Mucosa of rectum (tissue), 2 donors: Measurements from ENCODE around the gene FEZ2.

Experiments
- H3K27ac ChIP-seq, 2 donors: one replicate each; pipeline ENCODE4 v1.7.0; 2013; ENCODE audit warnings: inconsistent platforms in 2 of 2, low read depth in 2 of 2, low read length in 2 of 2
- H3K27me3 ChIP-seq, 2 donors: one replicate each; pipeline ENCODE4 v1.7.0; 2013; ENCODE audit warnings: low read length in 2 of 2; ENCODE audit not compliant: control insufficient read depth in 2 of 2, insufficient read depth in 2 of 2
- H3K36me3 ChIP-seq, 2 donors: one replicate each; pipeline ENCODE4 v1.7.0; 2013; ENCODE audit warnings: low read length in 2 of 2; ENCODE audit not compliant: control insufficient read depth in 2 of 2, insufficient read depth in 2 of 2
- H3K4me1 ChIP-seq, 2 donors: one replicate each; pipeline ENCODE4 v1.7.0; 2013; ENCODE audit warnings: low read length in 2 of 2, mild to moderate bottlenecking in 1 of 2; ENCODE audit not compliant: control insufficient read depth in 2 of 2, insufficient read depth in 2 of 2
- H3K4me3 ChIP-seq, 2 donors: one replicate each; pipeline ENCODE4 v1.7.0; 2013; ENCODE audit warnings: low read length in 2 of 2
- H3K9ac ChIP-seq, 2 donors: one replicate each; pipeline ENCODE4 v1.7.0; 2013; ENCODE audit warnings: low read length in 2 of 2, low read depth in 1 of 2, mild to moderate bottlenecking in 1 of 2
- H3K9me3 ChIP-seq, 2 donors: one replicate each; pipeline ENCODE4 v1.7.0; 2013; ENCODE audit warnings: low read length in 2 of 2; ENCODE audit not compliant: control insufficient read depth in 2 of 2
- donor health status: healthy.
- donor health status: Normal muscosa, but diverticular disease.

The FEZ2 gene

DNA sequence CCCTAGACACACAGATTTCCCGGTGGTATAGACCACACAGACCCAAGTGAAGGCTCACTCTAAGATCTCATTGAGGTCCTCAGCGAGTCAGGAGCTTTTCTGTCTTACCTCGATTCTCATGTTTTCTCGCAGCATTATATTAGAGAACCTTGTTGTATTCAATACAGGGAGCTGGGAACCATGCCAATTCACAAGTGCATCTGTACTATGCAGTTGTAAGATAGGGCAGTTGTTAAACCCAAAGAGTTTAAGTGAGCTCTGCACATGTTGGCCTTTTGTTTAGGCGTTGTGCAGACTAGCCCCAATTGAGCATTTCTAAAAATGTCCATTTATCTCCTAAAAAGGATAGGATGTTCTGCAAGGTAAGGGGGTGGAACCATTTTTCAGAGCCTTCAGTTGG, 59.6 kb downstream of the FEZ2 start:
- Histone ChIP-seq H3K4me3 (no peak overlapping the region), H3K27me3 (no peaks in the 10 kb centered on the region), H3K36me3 (peaks cover 25 to 30% of the 10 kb centered on the region in 2 donors), H3K27ac (no peak overlapping the region), H3K9me3 (no peaks in the 10 kb centered on the region), H3K9ac (no peak overlapping the region), H3K4me1 (no peaks in the 10 kb centered on the region)

DNA sequence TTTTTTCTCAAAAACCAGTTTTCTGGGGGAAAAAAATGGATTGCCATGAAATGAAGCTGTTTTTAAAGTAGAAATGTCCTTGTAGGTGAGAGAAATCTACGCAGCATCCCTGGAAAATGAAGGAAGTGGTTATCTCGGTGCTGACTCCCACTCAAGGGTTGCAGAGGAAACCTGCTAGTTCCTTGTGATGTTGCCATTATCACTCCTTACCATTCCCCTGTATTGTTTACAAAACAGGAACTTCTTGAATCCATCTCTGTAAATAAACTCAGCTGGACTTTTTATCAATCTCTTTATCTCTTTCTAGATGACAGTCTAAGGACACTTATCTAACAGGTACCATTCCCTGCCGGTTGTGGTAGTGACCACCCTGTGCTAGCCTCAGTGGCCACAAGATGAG, 61.2 kb downstream of the FEZ2 start:
- Histone ChIP-seq H3K9me3 (no peaks in the 10 kb centered on the region), H3K9ac (no peak overlapping the region), H3K4me1 (no peaks in the 10 kb centered on the region), H3K36me3 (peaks cover 21 to 33% of the 10 kb centered on the region in 2 donors), H3K4me3 (no peak overlapping the region), H3K27me3 (no peaks in the 10 kb centered on the region), H3K27ac (no peak overlapping the region)

DNA sequence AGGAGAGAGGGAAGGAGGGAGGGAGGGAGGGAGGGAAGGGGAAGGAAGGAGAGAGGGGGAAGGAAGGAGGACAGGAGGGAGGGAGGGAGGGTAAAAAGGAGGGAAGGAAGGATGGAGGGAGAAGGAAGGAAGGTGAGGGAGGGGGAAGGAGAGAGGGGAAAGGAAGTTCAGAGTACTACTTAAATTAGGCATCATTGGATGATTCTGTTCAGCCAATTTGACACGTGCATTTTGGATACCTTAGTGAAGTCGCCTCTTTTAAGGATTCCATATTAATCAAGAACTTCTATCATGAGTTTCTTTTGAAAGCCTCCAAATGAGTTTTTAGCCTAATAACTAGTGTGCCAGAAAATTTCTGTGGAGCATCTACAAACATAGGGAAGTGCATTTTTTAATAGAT, 62.9 kb downstream of the FEZ2 start:
- H3K9ac ChIP-seq = no peak overlapping the region
- no peaks in the 10 kb centered on the region for H3K9me3 ChIP-seq
- no peak overlapping the region for H3K4me3 ChIP-seq
- H3K27me3 ChIP-seq = no peaks in the 10 kb centered on the region
- peaks cover 22 to 26% of the 10 kb centered on the region in 2 donors for H3K36me3 ChIP-seq
- no peak overlapping the region for H3K27ac ChIP-seq
- peaks cover 0 to 2% of the 10 kb centered on the region in 2 donors for H3K4me1 ChIP-seq

DNA sequence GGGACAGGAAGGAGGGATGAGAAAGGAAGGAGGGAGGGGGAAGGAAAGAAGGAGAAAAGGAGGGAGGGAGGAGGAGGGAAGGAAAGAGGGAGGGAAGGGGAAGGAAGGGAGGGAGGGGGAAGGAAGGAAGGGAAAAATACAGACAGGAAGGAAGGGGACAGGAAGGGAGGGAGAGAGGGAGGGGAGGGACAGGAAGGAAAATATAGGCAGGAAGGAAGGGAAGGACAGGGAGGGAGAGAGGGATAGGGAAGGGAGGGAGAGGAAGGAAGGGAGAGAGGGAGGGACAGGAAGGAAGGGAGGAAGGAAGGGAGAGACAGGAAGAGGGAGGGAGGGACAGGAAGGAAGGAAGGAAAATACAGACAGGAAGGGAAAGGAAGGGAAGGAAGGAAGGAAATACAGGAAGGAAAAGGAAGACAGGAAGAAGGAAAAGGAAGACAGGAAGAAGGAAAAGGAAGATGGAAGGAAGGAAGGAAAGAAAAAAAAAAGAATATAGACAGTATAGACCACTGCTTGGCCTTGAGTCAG, 63.6 kb downstream of the FEZ2 start:
- H3K27me3 ChIP-seq = no peaks in the 10 kb centered on the region
- no peak overlapping the region for H3K27ac ChIP-seq
- H3K4me1 ChIP-seq = peaks cover 0 to 2% of the 10 kb centered on the region in 2 donors
- no peak overlapping the region for H3K4me3 ChIP-seq
- H3K9me3 ChIP-seq = no peaks in the 10 kb centered on the region
- H3K9ac ChIP-seq = no peak overlapping the region
- H3K36me3 ChIP-seq = peaks cover 22 to 25% of the 10 kb centered on the region in 2 donors

DNA sequence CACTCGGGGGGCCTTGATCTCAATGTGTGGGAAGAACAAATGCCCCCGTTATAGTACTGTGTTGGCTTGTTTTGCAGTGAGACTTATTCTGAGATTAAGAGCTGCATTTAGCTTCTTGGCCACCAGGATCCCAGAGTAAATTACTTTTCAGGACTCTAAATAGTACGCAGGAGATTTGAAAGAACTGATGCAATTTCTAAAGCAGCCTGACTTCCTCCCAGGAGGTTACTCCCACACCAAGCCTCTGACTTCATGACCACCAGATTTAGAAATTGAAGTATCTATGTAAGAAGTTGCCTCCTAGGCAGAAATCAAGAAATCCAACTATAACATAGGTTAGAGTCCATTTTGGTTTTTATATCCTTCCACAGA, 67.0 kb downstream of the FEZ2 start:
- Histone ChIP-seq H3K9ac (no peak overlapping the region), H3K4me1 (peaks cover 0 to 2% of the 10 kb centered on the region in 2 donors), H3K36me3 (peaks cover 18 to 20% of the 10 kb centered on the region in 2 donors), H3K27me3 (no peaks in the 10 kb centered on the region), H3K4me3 (no peak overlapping the region), H3K9me3 (no peaks in the 10 kb centered on the region), H3K27ac (no peak overlapping the region)

DNA sequence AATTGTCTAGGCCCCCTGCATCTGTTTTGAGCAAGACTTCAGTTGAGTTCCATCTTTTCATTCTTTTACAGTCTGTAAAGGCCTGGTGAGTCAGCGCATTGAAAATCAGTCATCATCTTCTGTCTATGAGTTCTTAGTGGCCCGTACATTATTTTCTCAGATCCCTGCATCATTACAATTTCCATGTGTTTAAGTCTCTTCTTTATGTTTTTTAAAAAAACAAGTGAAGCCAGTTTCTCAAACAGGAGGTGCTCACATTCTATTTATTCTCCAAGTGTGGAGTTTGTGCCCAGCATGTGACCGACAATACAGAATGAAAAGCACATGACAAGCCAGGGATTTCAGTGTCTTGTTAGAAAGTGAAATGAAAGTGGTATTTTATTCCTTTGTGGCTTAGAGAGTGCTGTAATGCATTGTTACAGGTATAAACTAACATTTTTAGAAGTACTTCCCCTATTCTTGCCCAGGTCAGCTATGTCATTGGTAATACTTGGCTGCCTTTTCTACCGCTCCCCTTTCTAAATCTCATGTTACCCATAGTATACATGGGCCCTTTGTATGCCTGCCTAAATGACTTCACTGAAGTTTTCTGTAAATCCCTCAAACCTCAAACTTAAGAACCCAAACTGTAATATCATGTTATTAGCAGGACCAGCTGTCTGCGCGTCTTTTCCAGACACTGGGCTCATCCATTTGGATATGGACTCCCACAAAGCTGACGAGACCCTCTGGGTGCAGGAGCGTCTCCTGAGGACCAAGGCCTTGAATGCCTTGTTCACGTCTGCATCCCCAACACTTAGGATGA, 67.6 kb downstream of the FEZ2 start:
- H3K27ac ChIP-seq = no peak overlapping the region
- no peaks in the 10 kb centered on the region for H3K27me3 ChIP-seq
- peaks cover 20% of the 10 kb centered on the region in 2 donors for H3K36me3 ChIP-seq
- peaks cover 0 to 2% of the 10 kb centered on the region in 2 donors for H3K4me1 ChIP-seq
- no peak overlapping the region for H3K9ac ChIP-seq
- no peaks in the 10 kb centered on the region for H3K9me3 ChIP-seq
- no peak overlapping the region for H3K4me3 ChIP-seq

DNA sequence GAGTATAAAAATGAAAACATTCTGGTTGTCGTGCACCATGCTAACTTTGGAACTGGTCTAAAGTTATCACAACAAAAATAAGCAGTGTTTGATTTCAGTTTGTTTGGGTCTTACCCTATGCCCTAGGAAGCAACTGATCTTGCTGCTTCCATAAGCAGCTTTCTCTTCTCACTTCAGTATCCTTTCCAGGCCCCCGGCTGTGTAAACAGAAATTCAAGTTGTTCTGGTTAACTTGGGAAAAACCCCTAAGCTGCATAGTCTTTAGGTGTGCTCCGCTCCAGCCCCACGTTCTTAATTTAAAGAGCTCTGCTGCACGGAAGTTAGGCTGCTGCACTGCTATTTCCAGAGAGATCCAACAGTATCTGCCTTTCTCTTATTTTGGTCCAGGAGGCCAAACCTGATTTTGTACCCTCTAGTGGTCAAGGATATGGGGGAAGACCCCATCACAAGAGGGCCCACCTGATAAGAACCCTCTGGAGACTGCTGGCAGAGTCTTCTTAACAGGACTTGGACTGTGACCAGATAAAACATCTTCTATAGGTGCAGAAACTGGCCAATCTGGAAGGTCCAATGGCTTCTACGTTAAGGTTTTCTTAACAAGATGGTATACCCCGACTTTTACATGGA, 69.1 kb downstream of the FEZ2 start:
- H3K36me3 ChIP-seq = peaks cover 22 to 24% of the 10 kb centered on the region in 2 donors
- H3K9ac ChIP-seq = no peak overlapping the region
- H3K4me3 ChIP-seq = no peak overlapping the region
- H3K9me3 ChIP-seq = no peaks in the 10 kb centered on the region
- H3K27me3 ChIP-seq = no peaks in the 10 kb centered on the region
- H3K27ac ChIP-seq = no peak overlapping the region
- peaks cover 0 to 2% of the 10 kb centered on the region in 2 donors for H3K4me1 ChIP-seq

DNA sequence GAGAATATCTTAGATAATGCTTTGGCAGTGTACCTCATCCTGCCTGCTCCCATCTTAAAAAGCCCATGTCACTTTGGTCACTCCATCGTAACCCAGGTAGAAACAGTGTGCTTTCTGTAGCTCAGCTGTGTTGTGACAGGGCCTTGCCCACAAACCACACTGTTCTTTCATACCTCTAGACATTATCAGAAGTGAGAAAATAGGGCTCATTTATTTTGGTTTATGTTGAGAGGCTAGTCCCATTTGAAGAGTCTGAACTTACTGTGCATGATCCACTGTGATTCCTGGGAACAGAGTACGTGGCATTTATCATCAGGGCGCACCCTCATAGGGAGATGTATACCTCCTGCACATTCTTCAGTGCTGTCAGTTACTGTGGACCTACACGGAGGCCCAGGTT, 69.7 kb downstream of the FEZ2 start:
- Histone ChIP-seq H3K4me3 (no peak overlapping the region), H3K27ac (no peak overlapping the region), H3K27me3 (no peaks in the 10 kb centered on the region), H3K36me3 (peaks cover 26 to 30% of the 10 kb centered on the region in 2 donors), H3K9ac (no peak overlapping the region), H3K4me1 (peaks cover 0 to 2% of the 10 kb centered on the region in 2 donors), H3K9me3 (no peaks in the 10 kb centered on the region)

DNA sequence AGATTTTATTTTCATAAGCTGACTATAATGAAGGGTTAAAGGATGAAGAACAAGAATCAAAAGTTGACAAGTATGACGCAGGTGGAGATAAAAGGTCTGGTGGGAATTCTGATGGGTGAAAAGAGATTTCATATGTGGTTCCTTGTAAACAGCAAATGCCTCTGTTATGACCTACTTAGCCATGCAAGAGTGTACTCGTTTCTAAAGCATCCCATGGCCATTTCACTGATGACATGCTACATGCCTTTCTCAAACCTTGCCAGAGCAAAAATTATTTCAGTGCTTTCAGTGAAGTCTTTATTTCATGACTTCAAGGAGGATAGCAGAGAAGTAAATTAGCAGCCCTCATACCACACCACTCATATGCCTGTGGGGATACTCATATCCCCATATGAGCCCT, 71.7 kb downstream of the FEZ2 start:
- Histone ChIP-seq H3K36me3 (peaks cover 27 to 28% of the 10 kb centered on the region in 2 donors), H3K27ac (no peak overlapping the region), H3K9me3 (no peaks in the 10 kb centered on the region), H3K4me3 (no peak overlapping the region), H3K27me3 (no peaks in the 10 kb centered on the region), H3K9ac (no peak overlapping the region), H3K4me1 (peaks cover 0 to 2% of the 10 kb centered on the region in 2 donors)

DNA sequence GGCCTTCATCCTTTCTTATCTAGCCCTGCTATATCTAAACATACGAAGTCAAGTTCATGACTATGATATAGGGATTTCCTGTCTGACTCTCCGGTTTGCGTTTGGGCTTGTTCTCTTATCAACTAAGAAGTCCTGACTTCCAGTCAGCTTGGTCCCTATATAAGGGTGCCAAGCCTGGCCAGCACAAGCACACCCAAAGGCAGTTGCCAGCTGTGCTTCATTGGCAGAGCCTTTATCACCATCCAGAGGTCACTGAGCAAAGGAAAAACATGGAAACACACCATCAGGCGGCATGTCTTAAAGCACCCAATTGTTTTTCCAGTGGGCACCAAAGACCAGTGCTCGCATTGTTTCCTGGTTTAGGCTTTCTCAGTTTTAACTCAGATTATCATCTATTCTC, 72.7 kb downstream of the FEZ2 start:
- no peak overlapping the region for H3K9ac ChIP-seq
- H3K27me3 ChIP-seq = no peaks in the 10 kb centered on the region
- no peak overlapping the region for H3K27ac ChIP-seq
- no peaks in the 10 kb centered on the region for H3K9me3 ChIP-seq
- H3K36me3 ChIP-seq = peaks cover 28 to 31% of the 10 kb centered on the region in 2 donors
- no peak overlapping the region for H3K4me3 ChIP-seq
- H3K4me1 ChIP-seq = no peaks in the 10 kb centered on the region
